ENCODE data around the gene AK8. TPM values are rescaled to one million over a fixed set of nuclear protein-coding genes. Genes with fewer than 3 reads are reported as not detected.

Gene AK8
- total RNA-seq, 1 experiment from 2014 or later, result 0.88 TPM

DNA sequence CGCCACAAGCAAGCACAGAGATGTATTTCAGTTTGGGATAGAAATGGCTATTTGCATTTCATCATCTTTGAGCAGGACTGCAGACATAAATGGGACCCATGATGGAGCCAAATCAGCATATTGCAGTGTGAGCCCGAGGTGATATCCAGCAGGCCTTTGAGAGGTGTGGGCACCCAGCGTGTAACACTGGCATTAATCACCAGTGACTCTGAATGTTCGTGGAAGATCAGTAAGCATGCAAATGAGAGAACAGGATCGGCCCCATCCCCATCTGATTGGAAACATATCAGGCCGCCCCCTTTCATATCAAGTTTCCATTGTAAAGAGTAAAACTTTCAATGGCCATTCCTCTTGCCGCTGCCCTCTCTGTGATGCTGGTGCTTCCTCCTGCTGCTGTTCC, 123.8 kb downstream of the AK8 start:
- intact Hi-C loops (cut with micrococcal nuclease; ENCODE audit: unreplicated experiment), result no loop called here
- ChIA-PET POLR2A (no interaction called here), CTCF (no interaction called here)
- H3K4me1 Mint-ChIP-seq (ENCODE audit: low read depth, unreplicated experiment), result peaks cover 20% of the 10 kb centered on the region
- Histone ChIP-seq H3K36me3 (ENCODE audit: control insufficient read depth, insufficient read depth, low read length) (no peaks in the 10 kb centered on the region), H3K4me1 (no peaks in the 10 kb centered on the region; the same call in 1 of the 2 replicates), H3K27me3 (replicated peaks; ENCODE audit: control insufficient read depth, insufficient read depth, low read length) (no peaks in the 10 kb centered on the region), H3K4me3 (ENCODE audit: low read depth, low read length) (no peak overlapping the region), H3K9me3 (no peaks in the 10 kb centered on the region)
- BruUV-seq (replicated peaks), result no TSS peak
- H3K36me3 Mint-ChIP-seq (ENCODE audit: insufficient read depth, unreplicated experiment), result no peaks in the 10 kb centered on the region
- H3K4me3 Mint-ChIP-seq (ENCODE audit: unreplicated experiment), result no peak overlapping the region
- DNase-seq, result peak in 1 of 2 experiments; percentile 9
- no peaks in the 10 kb centered on the region for H3K27me3 Mint-ChIP-seq (ENCODE audit: insufficient read depth, unreplicated experiment)
- TF ChIP-seq, protein P1, sequence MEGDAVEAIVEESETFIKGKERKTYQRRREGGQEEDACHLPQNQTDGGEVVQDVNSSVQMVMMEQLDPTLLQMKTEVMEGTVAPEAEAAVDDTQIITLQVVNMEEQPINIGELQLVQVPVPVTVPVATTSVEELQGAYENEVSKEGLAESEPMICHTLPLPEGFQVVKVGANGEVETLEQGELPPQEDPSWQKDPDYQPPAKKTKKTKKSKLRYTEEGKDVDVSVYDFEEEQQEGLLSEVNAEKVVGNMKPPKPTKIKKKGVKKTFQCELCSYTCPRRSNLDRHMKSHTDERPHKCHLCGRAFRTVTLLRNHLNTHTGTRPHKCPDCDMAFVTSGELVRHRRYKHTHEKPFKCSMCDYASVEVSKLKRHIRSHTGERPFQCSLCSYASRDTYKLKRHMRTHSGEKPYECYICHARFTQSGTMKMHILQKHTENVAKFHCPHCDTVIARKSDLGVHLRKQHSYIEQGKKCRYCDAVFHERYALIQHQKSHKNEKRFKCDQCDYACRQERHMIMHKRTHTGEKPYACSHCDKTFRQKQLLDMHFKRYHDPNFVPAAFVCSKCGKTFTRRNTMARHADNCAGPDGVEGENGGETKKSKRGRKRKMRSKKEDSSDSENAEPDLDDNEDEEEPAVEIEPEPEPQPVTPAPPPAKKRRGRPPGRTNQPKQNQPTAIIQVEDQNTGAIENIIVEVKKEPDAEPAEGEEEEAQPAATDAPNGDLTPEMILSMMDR (IDR thresholded peaks at IDR 0.05; ENCODE audit: insufficient read depth in 1 of 2, low read depth in 1 of 2, low read length in 1 of 2, severe bottlenecking in 1 of 2, unreplicated experiment in 1 of 2), result no peak
- no peaks in the 10 kb centered on the region for H3K9me3 Mint-ChIP-seq (ENCODE audit: unreplicated experiment)
- no peak overlapping the region for H3K27ac Mint-ChIP-seq (ENCODE audit: unreplicated experiment)

DNA sequence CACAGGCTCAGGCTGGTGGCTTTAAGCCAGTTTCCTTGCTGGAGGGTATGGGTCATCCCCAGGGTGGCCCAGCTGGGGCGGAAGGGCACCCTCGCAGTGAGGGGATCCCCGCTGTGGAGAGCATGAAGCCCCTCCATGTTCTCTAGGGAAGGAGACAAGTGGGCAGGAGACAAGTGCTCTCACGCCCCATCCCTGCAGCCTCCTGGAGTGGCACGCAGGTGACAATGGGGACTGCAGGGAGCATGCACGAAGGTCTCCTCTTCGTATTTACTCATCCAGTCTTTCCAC, 124.5 kb downstream of the AK8 start:
- no peak overlapping the region for H3K4me3 ChIP-seq (ENCODE audit: low read depth, low read length)
- no peaks in the 10 kb centered on the region for H3K36me3 ChIP-seq (ENCODE audit: control insufficient read depth, insufficient read depth, low read length)
- H3K9me3 ChIP-seq, result no peaks in the 10 kb centered on the region
- Mint-ChIP-seq H3K4me3 (ENCODE audit: unreplicated experiment) (no peak overlapping the region), H3K27ac (ENCODE audit: unreplicated experiment) (no peak overlapping the region), H3K9me3 (ENCODE audit: unreplicated experiment) (no peaks in the 10 kb centered on the region), H3K4me1 (ENCODE audit: low read depth, unreplicated experiment) (peaks cover 20% of the 10 kb centered on the region), H3K36me3 (ENCODE audit: insufficient read depth, unreplicated experiment) (no peaks in the 10 kb centered on the region), H3K27me3 (ENCODE audit: insufficient read depth, unreplicated experiment) (no peaks in the 10 kb centered on the region)
- intact Hi-C loops (cut with micrococcal nuclease; ENCODE audit: unreplicated experiment), result no loop called here
- TF ChIP-seq, protein P1 (IDR thresholded peaks at IDR 0.05; ENCODE audit: insufficient read depth in 1 of 2, low read depth in 1 of 2, low read length in 1 of 2, severe bottlenecking in 1 of 2, unreplicated experiment in 1 of 2), result no peak
- CTCF ChIA-PET, result no interaction called here
- no TSS peak for BruUV-seq (replicated peaks)
- H3K4me1 ChIP-seq, result no peaks in the 10 kb centered on the region; the same call in 1 of the 2 replicates
- H3K27me3 ChIP-seq (replicated peaks; ENCODE audit: control insufficient read depth, insufficient read depth, low read length), result no peaks in the 10 kb centered on the region
- POLR2A ChIA-PET, result no interaction called here
- peak in 1 of 2 experiments; percentile 12 for DNase-seq

DNA sequence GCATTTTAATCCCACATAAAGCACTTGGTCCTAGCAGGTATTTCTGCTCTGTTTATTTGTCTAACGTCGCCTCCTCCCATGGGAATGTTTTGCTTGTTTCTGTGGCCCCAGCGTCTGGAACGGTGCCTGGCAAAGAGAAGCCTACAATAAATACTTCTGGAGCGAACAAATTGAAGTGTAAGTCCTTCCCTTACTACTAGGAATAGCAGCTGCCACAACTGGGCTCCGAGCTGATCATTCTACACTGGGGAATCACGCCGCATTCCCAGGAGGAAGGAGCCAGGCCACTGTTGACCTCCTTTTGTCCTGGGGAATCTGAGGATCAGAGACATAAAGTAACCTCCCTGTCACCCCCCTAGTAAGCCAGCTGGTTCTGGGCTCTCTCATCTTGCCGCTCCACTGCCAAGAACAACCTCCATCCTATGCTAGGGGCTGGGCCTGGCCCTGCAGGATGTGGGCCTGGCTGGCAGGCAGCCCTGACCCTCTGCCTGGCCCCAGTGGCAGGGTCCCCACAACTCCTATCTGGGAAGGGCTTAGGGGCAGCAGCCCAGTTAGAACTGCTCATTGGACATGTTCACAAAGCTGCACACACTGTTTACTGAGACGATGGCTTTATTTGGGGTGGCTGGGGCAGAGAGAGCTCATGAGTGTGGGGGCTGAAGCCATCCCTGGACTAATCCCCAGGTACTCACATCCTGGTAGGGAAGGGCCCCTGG, 125.0 kb downstream of the AK8 start:
- CTCF ChIA-PET, result no interaction called here
- TF ChIP-seq, protein P1 (IDR thresholded peaks at IDR 0.05; ENCODE audit: insufficient read depth in 1 of 2, low read depth in 1 of 2, low read length in 1 of 2, severe bottlenecking in 1 of 2, unreplicated experiment in 1 of 2), result no peak
- POLR2A ChIA-PET, result no interaction called here

More for the DNA sequence above, 125.0 kb downstream of the AK8 start:
- no peaks in the 10 kb centered on the region for H3K9me3 Mint-ChIP-seq (ENCODE audit: unreplicated experiment)
- Histone ChIP-seq H3K36me3 (ENCODE audit: control insufficient read depth, insufficient read depth, low read length) (no peaks in the 10 kb centered on the region), H3K4me1 (no peaks in the 10 kb centered on the region; the same call in 1 of the 2 replicates), H3K9me3 (no peaks in the 10 kb centered on the region), H3K4me3 (ENCODE audit: low read depth, low read length) (no peak overlapping the region), H3K27me3 (replicated peaks; ENCODE audit: control insufficient read depth, insufficient read depth, low read length) (no peaks in the 10 kb centered on the region)
- no peaks in the 10 kb centered on the region for H3K27me3 Mint-ChIP-seq (ENCODE audit: insufficient read depth, unreplicated experiment)
- H3K4me1 Mint-ChIP-seq (ENCODE audit: low read depth, unreplicated experiment), result peaks cover 20% of the 10 kb centered on the region
- peak; percentile 16 to 23 for DNase-seq
- intact Hi-C loops (cut with micrococcal nuclease; ENCODE audit: unreplicated experiment), result no loop called here
- no peaks in the 10 kb centered on the region for H3K36me3 Mint-ChIP-seq (ENCODE audit: insufficient read depth, unreplicated experiment)
- no TSS peak for BruUV-seq (replicated peaks)
- peak overlapping the region; percentile 27 for H3K27ac Mint-ChIP-seq (ENCODE audit: unreplicated experiment)
- H3K4me3 Mint-ChIP-seq (ENCODE audit: unreplicated experiment), result no peak overlapping the region

Data from Caco-2 (cell line).